Neural progenitor cell (in vitro differentiated cells): ENCODE measurements around the gene CYGB.

ENCODE experiments used
- EZH2 ChIP-seq: fragments of 200-600 bp; sonication (generic); IDR thresholded peaks from 2 replicates; pipeline ENCODE4 v1.6.1; 2017; ENCODE audit warnings: antibody characterized with exemption, mild to moderate bottlenecking, moderate library complexity
- EZH2phosphoT487 ChIP-seq: fragments of 200-600 bp; sonication (generic); IDR thresholded peaks from 2 replicates; pipeline ENCODE4 v1.6.1; 2017; ENCODE audit warnings: antibody characterized with exemption

DNA sequence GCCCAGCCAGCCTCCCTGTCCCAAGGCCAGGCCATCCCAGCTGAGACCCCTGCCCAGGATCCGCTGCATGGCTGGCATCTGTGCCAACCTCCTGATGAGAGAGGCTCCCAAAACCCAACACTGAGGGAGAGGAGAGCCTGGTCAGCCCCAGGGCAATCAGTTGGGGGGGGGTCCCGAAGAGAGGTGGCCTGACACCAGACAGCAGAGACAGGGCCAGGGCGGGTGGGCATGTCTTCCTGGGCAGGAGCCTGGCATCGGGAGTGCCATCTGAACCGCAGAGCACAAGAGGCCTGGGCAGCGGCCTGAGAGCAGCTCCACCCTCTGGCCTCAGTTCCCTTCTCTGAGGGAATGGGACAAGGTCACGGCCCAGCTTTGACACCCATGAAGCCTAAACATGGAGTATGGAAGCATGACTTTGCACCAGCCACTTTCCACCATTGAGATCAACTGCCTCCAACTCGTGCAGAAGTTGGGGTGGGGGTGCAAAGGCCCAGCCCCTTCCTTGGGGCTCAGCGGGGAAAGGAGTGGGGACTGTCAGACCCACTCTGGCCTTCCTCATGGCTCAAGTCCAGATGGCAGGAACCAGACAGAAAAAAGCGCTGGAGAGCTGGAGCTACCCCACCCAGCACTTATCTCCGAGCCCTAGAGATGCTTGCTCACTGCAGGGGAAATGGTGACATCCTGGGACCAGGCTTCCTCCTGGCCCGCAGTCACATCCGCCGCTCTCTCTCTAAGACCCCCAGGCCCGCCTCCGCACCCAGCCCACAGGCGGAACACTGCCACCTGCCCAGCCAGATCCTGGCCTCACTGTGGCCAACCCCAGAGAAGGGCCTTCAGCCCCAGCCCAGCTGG lies 46.0 kb downstream of the CYGB start:
- no peak for TF ChIP-seq EZH2
- TF ChIP-seq EZH2phosphoT487, result no peak
